HG03342 (cell line): Measurements from ENCODE around the gene FGG.

Experiments
- ATAC-seq: cut with Tn5 transposase; IDR thresholded peaks from one replicate; pipeline ENCODE4 v1.9.1; 2021; ENCODE audit warnings: mild to moderate bottlenecking, moderate library complexity; ENCODE audit not compliant: unreplicated experiment

Gene FGG

GRCh38 chr4:154588198-154588597 lies 24.3 kb downstream of the FGG start:
- ATAC-seq, result no peak

DNA sequence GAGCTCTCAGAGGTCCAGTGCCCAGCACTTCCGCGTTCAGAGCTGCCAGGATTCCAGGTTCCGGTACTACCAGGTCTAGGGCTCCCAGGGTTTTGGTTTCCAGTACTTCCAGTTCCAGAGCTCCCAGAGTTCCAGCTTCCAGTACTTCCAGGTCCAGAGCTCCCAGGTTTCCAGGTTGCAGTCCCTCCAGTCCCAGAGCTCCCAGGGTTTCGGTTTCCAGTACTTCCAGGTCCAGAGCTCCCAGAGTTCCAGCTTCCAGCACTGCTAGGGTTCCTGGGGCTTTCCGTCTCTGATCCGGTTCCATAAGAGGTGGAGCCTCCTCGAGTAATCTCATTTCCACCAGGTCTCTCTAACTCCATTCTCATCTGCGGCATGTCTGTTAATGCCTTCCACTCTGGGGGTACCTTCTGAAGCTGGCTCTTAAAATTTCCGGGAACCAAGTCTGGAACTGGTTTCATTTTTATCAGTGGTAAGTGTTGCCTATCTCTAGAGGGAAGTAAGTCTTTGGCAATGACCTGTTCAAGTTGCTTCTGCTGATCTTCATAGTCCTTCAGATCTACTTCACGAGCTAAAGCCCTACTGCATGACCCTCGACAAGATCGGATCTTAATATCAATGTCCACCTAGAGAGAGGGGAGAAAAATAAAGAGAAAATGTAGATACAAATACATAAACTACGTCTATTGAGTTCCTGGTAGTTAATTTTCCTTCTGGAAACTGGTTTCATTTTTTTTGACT lies 26.0 kb downstream of the FGG start:
- no peak for ATAC-seq

- no peak for ATAC-seq
Measured at GRCh38 chr4:154585369-154586018, 27.0 kb downstream of the FGG start.

GRCh38 chr4:154584259-154584658 lies 28.2 kb downstream of the FGG start:
- no peak for ATAC-seq

DNA sequence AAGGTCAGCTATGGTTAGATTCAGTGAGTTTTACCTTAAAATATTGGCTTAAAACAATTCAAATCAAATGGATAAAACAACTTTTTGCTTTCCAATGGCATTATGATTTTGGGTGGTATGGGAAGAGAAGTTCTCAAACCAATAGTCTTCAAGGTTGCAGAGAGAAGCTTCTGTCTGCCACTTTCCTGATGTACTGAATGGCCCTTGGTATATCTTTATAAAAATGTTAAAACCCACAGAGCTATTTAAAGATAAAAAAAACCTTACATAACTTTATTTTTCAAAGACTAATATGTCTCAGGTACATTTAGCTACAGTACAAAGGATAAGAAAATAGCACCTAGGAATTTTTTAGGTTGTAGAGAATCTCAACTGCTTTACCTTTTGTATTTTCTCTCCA lies 28.8 kb downstream of the FGG start:
- ATAC-seq, result no peak

- ATAC-seq, result no peak
Measured at GRCh38 chr4:154583230-154583629, 29.2 kb downstream of the FGG start.

DNA sequence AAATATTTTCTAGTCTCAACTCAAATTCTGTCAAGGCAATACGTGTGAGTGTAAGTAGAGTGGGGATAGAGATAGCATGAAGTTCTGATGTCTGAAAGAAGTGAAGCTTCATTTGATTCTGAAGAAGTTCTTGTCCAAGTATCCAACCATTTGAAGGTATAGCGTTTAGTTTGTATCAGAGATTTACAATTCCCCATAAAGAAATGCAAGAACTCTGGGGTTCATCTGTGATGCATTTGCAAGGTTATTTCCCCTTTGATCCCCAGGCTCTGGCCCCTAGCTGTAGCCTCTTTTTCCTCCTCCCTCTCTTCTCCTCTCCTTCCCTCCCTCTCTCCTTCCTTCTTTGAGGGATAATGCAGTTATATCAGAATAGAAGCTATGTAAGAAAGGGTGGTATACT lies 29.7 kb downstream of the FGG start:
- ATAC-seq, result no peak

DNA sequence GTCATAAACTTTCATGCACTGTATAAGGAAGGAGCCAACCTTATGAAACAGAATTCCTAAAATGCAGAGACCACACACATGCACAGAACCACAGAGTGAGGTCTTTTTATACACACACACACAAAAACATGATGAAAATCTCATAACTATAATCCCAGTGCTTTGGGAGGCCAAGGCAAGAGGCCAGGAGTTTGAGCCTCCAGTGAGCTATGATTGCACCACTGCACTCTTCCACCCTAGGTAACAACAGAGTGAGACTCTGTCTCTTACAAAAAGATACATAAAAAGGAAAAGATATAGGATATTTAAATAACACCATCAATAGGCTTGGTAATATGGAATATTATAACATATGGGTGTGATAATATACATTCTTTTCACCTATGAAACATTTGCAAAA lies 32.5 kb downstream of the FGG start:
- ATAC-seq, result no peak

GRCh38 chr4:154578919-154579318 lies 33.5 kb downstream of the FGG start:
- ATAC-seq, result no peak

DNA sequence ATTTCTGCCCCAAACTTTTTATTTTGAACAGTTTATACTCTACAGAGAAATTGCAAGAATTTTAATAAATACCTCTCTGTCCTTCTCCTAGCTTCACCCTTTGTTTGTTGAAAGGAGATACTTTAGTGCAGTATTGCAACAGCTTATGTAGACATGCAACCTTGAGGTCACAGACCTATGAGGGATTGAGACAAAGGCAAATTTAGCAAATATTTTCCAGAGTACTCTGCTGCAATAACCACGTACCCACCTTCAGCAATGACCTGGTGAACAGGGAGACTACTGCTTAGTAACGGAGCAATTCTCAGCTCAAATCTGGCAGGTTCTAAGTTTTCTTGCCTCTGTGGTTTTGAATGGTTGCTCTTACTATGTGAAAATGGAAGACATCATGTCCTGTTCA lies 35.1 kb downstream of the FGG start:
- ATAC-seq, result no peak

DNA sequence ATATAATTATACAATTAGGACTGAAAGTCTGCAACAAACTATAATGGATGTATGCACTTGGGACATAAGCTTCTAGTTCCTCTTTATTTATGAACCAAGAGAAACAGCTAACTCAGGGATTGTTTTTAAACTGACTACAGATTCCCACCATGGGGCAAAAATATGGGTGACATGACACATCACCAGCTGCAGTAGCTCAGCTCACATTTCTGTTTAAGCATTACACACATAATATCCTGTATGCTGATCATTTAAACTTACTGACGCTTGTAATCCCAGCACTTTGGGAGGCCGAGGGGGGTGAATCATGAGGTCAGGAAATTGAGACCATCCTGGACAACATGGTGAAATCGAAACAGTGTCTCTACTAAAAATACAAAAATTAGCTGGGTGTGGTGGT lies 38.1 kb downstream of the FGG start:
- ATAC-seq, result no peak

- ATAC-seq, result no peak
Measured at GRCh38 chr4:154573190-154573870, 39.1 kb downstream of the FGG start.

- ATAC-seq, result no peak
Measured at GRCh38 chr4:154569584-154569983, 42.9 kb downstream of the FGG start.

- no peak for ATAC-seq
Measured at GRCh38 chr4:154569028-154569427, 43.4 kb downstream of the FGG start.

DNA sequence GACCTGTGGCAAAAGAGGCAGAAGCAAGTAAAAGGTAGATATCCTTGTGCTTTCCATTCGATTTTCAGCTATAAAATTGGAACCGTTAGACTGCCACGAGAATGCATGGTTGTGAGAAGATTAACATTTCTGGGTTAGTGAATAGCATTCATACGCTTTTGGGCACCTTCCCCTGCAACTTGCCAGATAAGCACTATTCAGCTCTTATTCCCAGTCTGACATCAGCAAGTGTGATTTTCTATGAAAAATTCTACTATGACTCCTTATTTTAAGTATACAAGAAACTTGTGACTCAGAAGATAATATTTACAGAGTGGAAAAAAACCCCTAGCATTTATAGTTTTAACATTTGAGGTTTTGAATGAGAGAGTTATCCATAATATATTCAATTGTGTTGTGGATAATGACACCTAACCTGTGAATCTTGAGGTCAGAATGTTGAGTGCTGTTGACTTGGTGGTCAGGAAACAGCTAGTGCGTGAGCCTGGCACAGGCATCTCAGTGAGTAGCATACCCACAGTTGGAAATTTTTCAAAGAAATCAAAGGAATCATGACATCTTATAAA lies 45.7 kb downstream of the FGG start:
- ATAC-seq, result no peak

- ATAC-seq, result no peak
Measured at GRCh38 chr4:154565704-154566103, 46.8 kb downstream of the FGG start.

GRCh38 chr4:154564311-154564710 lies 48.1 kb downstream of the FGG start:
- ATAC-seq, result no peak

DNA sequence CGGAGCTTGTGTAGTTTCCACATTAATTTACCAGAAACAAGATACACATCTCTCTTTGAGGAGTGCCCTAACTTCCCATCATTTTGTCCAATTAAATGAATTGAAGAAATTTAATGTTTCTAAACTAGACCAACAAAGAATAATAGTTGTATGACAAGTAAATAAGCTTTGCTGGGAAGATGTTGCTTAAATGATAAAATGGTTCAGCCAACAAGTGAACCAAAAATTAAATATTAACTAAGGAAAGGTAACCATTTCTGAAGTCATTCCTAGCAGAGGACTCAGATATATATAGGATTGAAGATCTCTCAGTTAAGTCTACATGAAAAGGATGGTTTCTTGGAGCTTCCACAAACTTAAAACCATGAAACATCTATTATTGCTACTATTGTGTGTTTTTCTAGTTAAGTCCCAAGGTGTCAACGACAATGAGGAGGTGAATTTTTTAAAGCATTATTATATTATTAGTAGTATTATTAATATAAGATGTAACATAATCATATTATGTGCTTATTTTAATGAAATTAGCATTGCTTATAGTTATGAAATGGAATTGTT lies 49.7 kb downstream of the FGG start, which contains the start of gene FGB:
FGB (plus strand) TSS at position 315 of the 558 bp plus-strand sequence; CDS start at position 323, 8 bp downstream.
- no peak for ATAC-seq

GRCh38 chr4:154560824-154561231 lies 51.6 kb downstream of the FGG start:
- ATAC-seq, result no peak

DNA sequence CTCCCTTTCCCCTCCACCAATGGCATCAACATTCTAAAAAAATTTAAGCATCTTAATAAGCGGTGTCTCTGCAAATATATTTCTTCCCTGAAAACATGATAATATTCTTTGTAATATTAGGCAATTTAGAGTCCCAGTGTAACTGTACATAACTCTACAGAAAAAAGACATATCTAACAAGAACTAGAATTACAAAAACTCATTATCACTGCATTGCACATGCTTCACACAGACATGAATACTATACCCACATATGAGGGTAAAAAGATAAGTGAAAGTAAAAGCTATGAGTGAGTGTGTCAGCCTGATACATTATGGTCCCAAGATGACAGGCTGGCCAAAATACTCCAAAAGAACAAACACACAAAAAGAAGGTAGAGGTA lies 52.0 kb downstream of the FGG start:
- no peak for ATAC-seq
